Adrenal gland (tissue), 12 donors: ENCODE measurements around the gene MT1H. TPM values are rescaled to one million over a fixed set of nuclear protein-coding genes. Genes with fewer than 3 reads are reported as not detected.

Experiments
- DNase-seq, 7 donors: peaks; one replicate each; pipeline ENCODE4 v3.0.0-alpha.2; 2019 to 2020
- H3K27ac ChIP-seq, 5 donors: fragments of 200-600 bp; sonication (generic) in 4 of 5; 1 replicate in 3 of 5; 2 replicates in 2 of 5; pipeline versions ENCODE4 v1.5.1 to v1.8.0; 2016 to 2020; ENCODE audit warnings: mild to moderate bottlenecking in 1 of 5
- H3K27me3 ChIP-seq: fragments of 200-600 bp; 2 replicates; pipeline ENCODE4 v1.8.0; 2021
- H3K36me3 ChIP-seq, 2 donors: fragments of 200-600 bp; replicated peaks in 1 of 2; 1 replicate in 1 of 2; 2 replicates in 1 of 2; pipeline versions ENCODE4 v1.5.1 to v1.8.0; 2018 to 2022
- H3K4me1 ChIP-seq, 2 donors: fragments of 200-600 bp; replicated peaks in 1 of 2; 1 replicate in 1 of 2; 2 replicates in 1 of 2; pipeline versions ENCODE4 v1.5.1 to v1.8.0; 2018 to 2021
- H3K4me3 ChIP-seq, 4 donors: fragments of 200-600 bp; sonication (generic) in 3 of 4; one replicate each; pipeline ENCODE4 v1.5.1; 2016 to 2018
- H3K9me3 ChIP-seq, 3 donors: fragments of 200-600 bp; sonication (generic) in 1 of 3; replicated peaks in 1 of 3; 1 replicate in 2 of 3; 2 replicates in 1 of 3; pipeline versions ENCODE4 v1.5.1 to v1.8.0; 2016 to 2021
- POLR2A ChIP-seq, 2 donors: fragments of 450-650 bp; IDR thresholded peaks; one replicate each; pipeline ENCODE4 v1.6.1; 2017; ENCODE audit warnings: antibody characterized with exemption in 2 of 2, mild to moderate bottlenecking in 2 of 2, moderate library complexity in 1 of 2
- WGBS, 4 donors: extraction: QIAGEN DNeasy Blood & Tissue Kit in 2 of 4; methylation state at CpG; one replicate each; pipeline versions ENCODE4 v1.1.5 to v1.1.7; 2013 to 2017; 5-methylcytosine and 5-hydroxymethylcytosine counted together
- intact Hi-C, 2 donors: fragments of 100-400 bp; cut with DNase I; formaldehyde crosslinking; loops; one replicate each; pipeline versions ENCODE4 v1.14.1 to v1.15.0; 2022 to 2023
- polyA plus RNA-seq, 3 donors: library from polyadenylated mRNA; stranded (reverse); fragments of 200-250 nt in 2 of 3; fragments of 350-450 nt in 1 of 3; fragmentation: Illumina TruSeq in 1 of 3; extraction: RNeasy Lipid Tissue Mini Kit (QIAGEN cat#74804) in 1 of 3; gene quantifications; one replicate each; pipeline ENCODE4 v1.2.3, GENCODE V29; 2013 to 2014
- total RNA-seq, 9 donors: library from RNA; depleted of rRNA in 4 of 9; stranded (reverse); fragments of >200 nt in 4 of 9; fragments of 120-200 nt in 1 of 9; fragmentation: NEBNext Ultra II Directional in 1 of 9; extraction: Animal tissue kit (Norgen Biotek cat#: 25700) in 1 of 9; gene quantifications; one replicate each; pipeline versions ENCODE4 v1.1.0 to v1.2.4, GENCODE V29; 2013 to 2023
- TF ChIP-seq, protein P1 (sequence below), 6 experiments: fragments of 450-650 bp in 4 of 6; fragments of 200-600 bp in 2 of 6; sonication (generic) in 1 of 6; IDR thresholded peaks; 1 replicate in 5 of 6; 2 replicates in 1 of 6; pipeline versions ENCODE4 v1.5.1 to v1.8.0; 2016 to 2021; ENCODE audit warnings: antibody characterized with exemption in 6 of 6, mild to moderate bottlenecking in 2 of 6, moderate library complexity in 1 of 6
- donor health status: healthy with polysubstance abuse.
- donor health status: Bipolar disorder and iron deficiency.
- donor health status: DM: yes; HTN: yes; CAD: no.
- donor health status: DM: no; HTN: no; CAD: no.
- donor health status: DM: no; HTN: no; CAD: no.
- donor health status: DM: yes; HTN: yes; CAD: no.

MT1H gene
- total and polyA plus RNA-seq, 12 donors = 0.54 to 0.98 TPM; not detected in 10

DNA sequence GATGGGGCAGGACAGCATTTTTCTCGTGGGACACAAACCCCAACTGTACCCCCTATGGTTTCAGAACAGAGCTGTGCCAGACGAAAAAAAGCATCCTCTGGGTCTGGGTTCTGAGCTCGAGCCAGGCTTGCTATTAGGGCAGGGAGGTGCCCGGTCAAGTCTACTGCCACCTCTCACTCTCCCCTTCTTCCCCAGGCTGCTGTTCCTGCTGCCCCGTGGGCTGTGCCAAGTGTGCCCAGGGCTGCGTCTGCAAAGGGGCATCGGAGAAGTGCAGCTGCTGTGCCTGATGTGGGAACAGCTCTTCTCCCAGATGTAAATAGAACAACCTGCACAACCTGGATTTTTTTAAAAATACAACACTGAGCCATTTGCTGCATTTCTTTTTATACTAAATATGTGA lies 42.9 kb upstream of the MT1H start:
- peak overlapping the region; percentile 85 to 99 (median 94) for H3K27ac ChIP-seq
- intact Hi-C loops = no loop called here
- WGBS, 4 donors = 23 to 55% (median 45%) methylated on average over 7 of the region's 7 CpGs

DNA sequence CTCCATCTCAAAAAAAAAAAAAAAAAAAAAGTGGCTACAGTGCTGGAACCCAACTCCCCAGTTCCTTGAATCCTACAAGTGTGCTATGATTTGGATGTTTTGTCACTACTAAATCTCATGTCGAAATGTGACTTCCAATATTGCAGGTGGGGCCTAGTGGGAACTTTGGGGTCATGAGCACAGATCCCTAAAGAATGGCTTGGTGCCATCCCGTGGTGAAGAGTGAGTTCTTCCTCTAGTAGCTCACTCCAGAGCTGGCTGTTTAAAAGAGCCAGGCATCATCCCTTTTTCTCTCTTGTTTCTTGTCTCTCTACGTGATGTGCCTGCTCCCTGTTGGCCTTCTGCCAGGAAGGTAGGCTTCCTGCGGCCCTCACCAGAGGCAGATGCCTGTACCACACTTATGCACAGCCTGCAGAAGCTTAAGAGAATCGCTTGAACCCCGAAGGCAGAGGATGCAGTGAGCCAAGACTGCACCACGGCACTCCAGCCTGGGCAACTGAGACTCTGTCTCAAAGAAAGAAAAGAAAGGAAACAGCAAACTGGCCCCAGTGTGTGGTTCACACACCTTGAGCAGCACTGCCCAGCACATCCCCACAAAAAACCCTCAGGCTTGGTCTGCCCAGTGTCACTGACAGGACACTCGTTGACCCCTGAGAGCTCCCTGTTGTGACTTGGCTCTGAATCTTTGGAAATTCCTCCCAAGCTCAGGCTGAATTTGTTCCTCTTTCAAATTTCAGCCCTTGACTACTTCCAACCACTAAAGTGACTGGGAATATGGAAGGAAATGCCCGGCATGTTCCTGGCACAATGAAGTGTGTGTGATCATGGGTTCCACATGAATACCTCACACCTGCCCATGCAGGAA lies 40.9 kb upstream of the MT1H start:
- DNase-seq = peak in 1 of 7 donors; percentile 20
- Histone ChIP-seq H3K9me3 (no peaks in the 10 kb centered on the region), H3K4me1 (peaks cover 13 to 20% of the 10 kb centered on the region in 2 donors), H3K4me3 (no peak overlapping the region), H3K27me3 (no peaks in the 10 kb centered on the region), H3K27ac (peak overlapping the region in 3 of 5 donors; percentile 32 to 48 (median 38)), H3K36me3 (no peaks in the 10 kb centered on the region)
- no peak for TF ChIP-seq POLR2A (IDR thresholded peaks at IDR 0.05)
- TF ChIP-seq, protein P1, sequence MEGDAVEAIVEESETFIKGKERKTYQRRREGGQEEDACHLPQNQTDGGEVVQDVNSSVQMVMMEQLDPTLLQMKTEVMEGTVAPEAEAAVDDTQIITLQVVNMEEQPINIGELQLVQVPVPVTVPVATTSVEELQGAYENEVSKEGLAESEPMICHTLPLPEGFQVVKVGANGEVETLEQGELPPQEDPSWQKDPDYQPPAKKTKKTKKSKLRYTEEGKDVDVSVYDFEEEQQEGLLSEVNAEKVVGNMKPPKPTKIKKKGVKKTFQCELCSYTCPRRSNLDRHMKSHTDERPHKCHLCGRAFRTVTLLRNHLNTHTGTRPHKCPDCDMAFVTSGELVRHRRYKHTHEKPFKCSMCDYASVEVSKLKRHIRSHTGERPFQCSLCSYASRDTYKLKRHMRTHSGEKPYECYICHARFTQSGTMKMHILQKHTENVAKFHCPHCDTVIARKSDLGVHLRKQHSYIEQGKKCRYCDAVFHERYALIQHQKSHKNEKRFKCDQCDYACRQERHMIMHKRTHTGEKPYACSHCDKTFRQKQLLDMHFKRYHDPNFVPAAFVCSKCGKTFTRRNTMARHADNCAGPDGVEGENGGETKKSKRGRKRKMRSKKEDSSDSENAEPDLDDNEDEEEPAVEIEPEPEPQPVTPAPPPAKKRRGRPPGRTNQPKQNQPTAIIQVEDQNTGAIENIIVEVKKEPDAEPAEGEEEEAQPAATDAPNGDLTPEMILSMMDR (IDR thresholded peaks at IDR 0.05) = no peak
- WGBS, 4 donors = 65 to 80% (median 74%) methylated on average over 9 of the region's 9 CpGs
- intact Hi-C loops = no loop called here

More for the DNA sequence above, 42.9 kb upstream of the MT1H start:
- H3K27me3 ChIP-seq = no peaks in the 10 kb centered on the region
- no peaks in the 10 kb centered on the region for H3K9me3 ChIP-seq
- no peaks in the 10 kb centered on the region for H3K36me3 ChIP-seq
- H3K4me1 ChIP-seq = peaks cover 13 to 17% of the 10 kb centered on the region in 2 donors
- peak in 2 of 7 donors; percentile 32 to 38 for DNase-seq
- TF ChIP-seq POLR2A (IDR thresholded peaks at IDR 0.05) = no peak
- TF ChIP-seq, protein P1 (IDR thresholded peaks at IDR 0.05) = no peak
- H3K4me3 ChIP-seq = peak overlapping the region in 3 of 4 donors; percentile 2 to 68 (median 62)

DNA sequence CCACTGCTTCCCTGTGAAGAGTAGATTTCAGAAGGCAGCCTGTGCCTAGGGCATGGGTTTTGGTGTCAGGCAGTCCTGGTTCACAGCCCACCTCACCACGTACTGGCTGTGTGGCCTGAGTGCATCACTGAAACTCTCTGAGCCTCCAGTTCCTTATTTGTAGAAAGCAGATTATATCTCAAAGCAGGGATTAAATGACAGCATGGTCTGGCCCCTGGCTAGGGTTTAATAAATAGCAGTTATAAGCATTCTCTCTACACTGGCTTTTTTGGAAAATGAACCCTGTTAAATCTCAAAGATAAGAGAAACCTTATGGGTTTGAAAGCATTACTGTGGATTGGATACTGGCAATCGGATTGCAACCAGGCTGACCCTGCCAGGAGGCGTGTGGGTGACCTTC lies 40.1 kb upstream of the MT1H start:
- Histone ChIP-seq H3K4me3 (no peak overlapping the region), H3K9me3 (no peaks in the 10 kb centered on the region), H3K36me3 (no peaks in the 10 kb centered on the region), H3K27ac (peak overlapping the region in 3 of 5 donors; percentile 32 to 48 (median 38)), H3K4me1 (peaks cover 13 to 20% of the 10 kb centered on the region in 2 donors), H3K27me3 (no peaks in the 10 kb centered on the region)
- TF ChIP-seq, protein P1 (IDR thresholded peaks at IDR 0.05) = no peak
- no peak for TF ChIP-seq POLR2A (IDR thresholded peaks at IDR 0.05)
- DNase-seq = no peak
- WGBS, 4 donors = 56 to 59% (median 57%) methylated on average over 3 of the region's 3 CpGs
- intact Hi-C loops = no loop called here

DNA sequence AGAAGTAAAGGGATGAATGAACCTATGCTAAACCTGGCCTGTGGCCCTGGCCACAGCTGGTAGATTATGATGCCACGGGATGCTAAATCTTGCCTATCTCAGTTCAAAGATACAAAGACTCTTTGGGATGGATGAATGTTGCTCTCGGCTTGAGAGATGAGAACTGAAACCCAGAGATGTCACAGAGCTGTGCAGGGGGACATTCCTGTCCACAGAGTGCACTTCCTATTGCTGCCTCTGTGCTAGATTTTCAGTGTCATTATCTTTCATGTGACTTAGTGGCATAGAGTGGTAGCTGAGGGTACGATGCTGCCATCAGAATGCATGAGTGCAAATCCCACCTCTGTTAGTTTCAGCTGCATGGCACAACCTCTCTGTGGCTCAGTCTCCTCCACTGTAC lies 39.5 kb upstream of the MT1H start:
- TF ChIP-seq POLR2A (IDR thresholded peaks at IDR 0.05) = no peak
- TF ChIP-seq, protein P1 (IDR thresholded peaks at IDR 0.05) = no peak
- intact Hi-C loops = no loop called here
- peaks cover 2% of the 10 kb centered on the region for H3K27me3 ChIP-seq
- DNase-seq = no peak
- H3K4me3 ChIP-seq = no peak overlapping the region
- 62 to 74% (median 66%) methylated on average over 3 of the region's 3 CpGs for WGBS, 4 donors
- H3K9me3 ChIP-seq = no peaks in the 10 kb centered on the region
- H3K4me1 ChIP-seq = peaks cover 13 to 23% of the 10 kb centered on the region in 2 donors
- no peaks in the 10 kb centered on the region for H3K36me3 ChIP-seq
- H3K27ac ChIP-seq = peak overlapping the region in 3 of 5 donors; percentile 32 to 48 (median 38)
